ENCODE results near the gene OR6B3. TPM values are rescaled to one million over a fixed set of nuclear protein-coding genes. Genes with fewer than 3 reads are reported as not detected.
"Not testable (repeated sequence)": the region's sequence is repeated elsewhere in the genome, so short reads cannot be mapped to it uniquely, and the experiment has no call there.

OR6B3 gene
- total RNA-seq, 1 donor: not detected

DNA sequence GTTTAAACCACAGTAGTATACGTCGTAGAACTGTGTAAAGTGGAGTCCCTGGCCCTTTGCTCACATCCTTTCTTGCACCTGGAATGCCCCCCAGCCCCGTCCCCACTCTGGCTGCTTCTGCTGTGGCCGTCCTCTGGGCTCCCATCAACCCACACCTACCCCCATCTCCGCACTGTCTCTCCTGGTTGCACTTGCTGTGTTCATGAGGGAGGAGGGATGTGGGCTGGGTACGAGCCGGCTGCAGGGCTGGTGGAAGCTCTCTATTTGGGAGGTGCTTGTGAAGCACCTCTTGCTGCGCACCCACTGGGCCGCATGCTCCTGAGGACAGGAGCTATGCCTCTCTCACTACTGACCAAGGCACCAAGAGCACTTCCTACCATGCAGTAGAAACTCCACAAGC is 5.1 kb downstream of the OR6B3 start:
- no peak overlapping the region for H3K4me3 ChIP-seq (ENCODE audit: low read depth, low read length)
- no peak for DNase-seq (ENCODE audit: low read depth)
- TF ChIP-seq, protein P1, sequence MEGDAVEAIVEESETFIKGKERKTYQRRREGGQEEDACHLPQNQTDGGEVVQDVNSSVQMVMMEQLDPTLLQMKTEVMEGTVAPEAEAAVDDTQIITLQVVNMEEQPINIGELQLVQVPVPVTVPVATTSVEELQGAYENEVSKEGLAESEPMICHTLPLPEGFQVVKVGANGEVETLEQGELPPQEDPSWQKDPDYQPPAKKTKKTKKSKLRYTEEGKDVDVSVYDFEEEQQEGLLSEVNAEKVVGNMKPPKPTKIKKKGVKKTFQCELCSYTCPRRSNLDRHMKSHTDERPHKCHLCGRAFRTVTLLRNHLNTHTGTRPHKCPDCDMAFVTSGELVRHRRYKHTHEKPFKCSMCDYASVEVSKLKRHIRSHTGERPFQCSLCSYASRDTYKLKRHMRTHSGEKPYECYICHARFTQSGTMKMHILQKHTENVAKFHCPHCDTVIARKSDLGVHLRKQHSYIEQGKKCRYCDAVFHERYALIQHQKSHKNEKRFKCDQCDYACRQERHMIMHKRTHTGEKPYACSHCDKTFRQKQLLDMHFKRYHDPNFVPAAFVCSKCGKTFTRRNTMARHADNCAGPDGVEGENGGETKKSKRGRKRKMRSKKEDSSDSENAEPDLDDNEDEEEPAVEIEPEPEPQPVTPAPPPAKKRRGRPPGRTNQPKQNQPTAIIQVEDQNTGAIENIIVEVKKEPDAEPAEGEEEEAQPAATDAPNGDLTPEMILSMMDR (IDR thresholded peaks at IDR 0.05; ENCODE audit: insufficient read depth, low read length): no peak

DNA sequence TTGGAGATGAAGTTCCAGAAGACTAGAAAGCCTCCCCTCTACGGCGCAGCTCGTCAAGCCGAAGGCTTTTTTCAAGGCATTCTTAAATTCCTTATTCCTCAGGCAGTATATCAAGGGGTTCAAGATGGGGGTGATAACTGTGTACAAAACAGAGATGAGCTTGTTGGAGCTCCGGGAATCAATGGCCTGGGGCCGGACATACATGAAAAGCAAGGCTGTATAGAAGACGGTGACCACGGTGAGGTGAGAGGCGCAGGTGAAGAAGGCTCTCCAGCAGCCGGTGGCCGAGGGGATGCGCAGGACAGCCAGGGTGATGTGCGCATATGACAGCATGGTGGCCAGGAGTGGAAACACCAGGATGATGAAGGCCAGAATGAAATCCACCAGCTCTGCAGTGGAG is 8.2 kb downstream of the OR6B3 start:
- H3K4me3 ChIP-seq (ENCODE audit: low read depth, low read length): no peak overlapping the region
- DNase-seq (ENCODE audit: low read depth): no peak
- TF ChIP-seq, protein P1 (IDR thresholded peaks at IDR 0.05; ENCODE audit: insufficient read depth, low read length): no peak

DNA sequence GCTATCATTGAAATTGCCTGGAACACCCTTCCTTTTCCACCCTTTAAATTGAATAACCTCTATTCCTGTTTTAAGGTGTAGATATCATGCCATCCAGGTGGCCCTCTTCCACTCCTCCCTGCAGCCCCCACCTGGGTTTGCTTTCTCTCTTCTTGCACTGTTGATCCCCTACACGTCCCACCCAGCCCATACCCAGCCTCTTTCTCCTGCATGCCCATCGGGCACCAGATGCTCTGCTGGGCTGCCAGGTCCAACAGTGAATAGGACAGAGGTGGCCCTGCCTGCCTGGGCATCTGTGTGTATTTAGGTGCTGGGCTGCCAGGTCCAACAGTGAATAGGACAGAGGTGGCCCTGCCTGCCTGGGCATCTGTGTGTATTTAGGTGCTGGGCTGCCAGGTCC is 9.2 kb downstream of the OR6B3 start:
- DNase-seq (ENCODE audit: low read depth): not testable (repeated sequence)

DNA sequence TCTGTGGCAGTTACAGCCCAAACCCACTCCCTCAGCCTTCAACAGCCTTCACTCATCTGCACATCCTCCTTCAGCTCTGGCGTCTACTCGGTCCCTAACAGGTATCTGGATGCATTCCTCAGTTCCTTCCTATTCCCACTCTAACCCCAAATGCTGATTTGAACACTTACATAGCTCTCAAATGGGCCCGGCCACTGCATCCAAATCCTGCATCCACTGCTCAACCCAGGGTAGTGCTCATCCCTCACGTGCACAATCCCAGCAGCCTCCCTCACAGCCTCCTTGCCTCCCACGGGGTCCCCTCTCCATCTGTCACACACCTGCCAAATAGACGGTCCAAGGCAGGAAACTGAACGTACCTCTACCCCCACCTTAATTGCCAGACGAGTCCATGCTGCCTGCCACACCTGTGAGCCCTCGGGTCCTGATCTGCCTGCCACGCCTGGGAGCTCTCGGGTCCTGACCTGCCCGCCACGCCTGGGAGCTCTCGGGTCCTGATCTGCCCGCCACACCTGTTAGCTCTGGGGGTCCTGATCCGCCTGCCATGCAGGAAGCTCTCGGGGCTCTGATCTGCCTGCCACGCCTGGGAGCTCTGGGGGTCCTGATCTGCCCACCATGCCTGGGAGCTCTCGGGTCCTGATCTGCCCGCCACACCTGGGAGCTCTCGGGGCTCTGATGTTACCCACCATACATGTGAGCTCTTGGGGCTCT is 9.9 kb downstream of the OR6B3 start:
- no peak overlapping the region for H3K4me3 ChIP-seq (ENCODE audit: low read depth, low read length)
- no peak for DNase-seq (ENCODE audit: low read depth)
- TF ChIP-seq, protein P1 (IDR thresholded peaks at IDR 0.05; ENCODE audit: insufficient read depth, low read length): no peak

More for the DNA sequence above, 9.2 kb downstream of the OR6B3 start:
- H3K4me3 ChIP-seq (ENCODE audit: low read depth, low read length): not testable (repeated sequence)

DNA sequence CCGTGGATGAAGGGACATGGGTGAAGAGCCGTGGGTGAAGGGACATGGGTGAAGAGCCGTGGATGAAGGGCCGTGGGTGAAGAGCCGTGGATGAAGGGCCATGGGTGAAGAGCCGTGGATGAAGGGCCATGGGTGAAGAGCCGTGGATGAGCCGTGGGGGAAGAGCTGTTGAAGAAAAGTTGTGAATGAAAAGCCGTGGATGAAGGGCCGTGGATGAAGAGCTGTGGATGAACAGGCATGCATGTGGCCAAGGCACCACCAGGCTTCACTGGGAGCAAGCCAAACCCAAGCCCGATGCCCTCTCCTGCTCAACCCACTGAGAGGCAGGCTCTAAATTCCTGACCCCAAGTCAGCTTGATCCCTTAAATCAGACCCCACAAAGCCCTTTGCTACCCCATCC is 10.6 kb downstream of the OR6B3 start:
- no peak for DNase-seq (ENCODE audit: low read depth)
- TF ChIP-seq, protein P1 (IDR thresholded peaks at IDR 0.05; ENCODE audit: insufficient read depth, low read length): no peak
- no peak overlapping the region for H3K4me3 ChIP-seq (ENCODE audit: low read depth, low read length)

DNA sequence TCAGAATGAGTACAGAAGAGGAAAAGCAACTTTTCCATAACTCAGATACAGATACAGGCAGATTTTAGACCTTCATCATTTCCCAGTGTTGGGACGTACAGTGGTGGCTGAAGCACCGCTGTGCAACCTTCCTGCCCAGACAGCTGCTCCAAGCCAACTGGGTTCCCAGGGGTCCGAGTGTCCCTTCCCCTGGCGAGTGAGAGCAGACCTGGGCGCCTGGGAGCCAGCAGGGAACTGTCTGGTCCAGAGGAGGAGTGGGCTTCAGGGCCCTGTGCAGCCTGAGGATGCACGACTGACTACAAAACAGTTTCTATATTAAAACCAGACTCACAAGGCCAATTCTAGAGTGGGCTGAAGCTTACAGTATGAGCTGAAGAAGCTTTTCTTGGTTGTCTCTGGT is 12.0 kb downstream of the OR6B3 start:
- no peak for DNase-seq (ENCODE audit: low read depth)
- H3K4me3 ChIP-seq (ENCODE audit: low read depth, low read length): no peak overlapping the region
- TF ChIP-seq, protein P1 (IDR thresholded peaks at IDR 0.05; ENCODE audit: insufficient read depth, low read length): no peak

DNA sequence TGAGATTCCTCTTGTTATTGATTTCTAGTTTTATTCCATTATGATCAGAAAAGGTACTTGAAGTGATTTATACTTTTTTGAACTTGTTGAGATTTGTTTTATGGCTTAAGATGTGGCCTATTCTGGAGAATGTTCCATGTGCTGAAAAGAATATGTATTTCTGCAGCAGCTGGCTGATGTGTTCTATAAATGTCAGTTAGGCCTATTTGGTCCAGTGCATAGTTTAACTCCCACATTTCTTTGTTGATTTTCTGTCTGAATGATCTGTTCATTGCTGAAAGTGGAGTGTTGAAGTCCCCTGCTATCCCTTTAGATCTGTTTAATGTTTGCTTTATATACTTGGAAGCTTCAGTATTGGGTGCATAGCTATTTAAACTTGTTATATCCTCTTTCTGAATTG is 16.0 kb downstream of the OR6B3 start:
- H3K4me3 ChIP-seq (ENCODE audit: low read depth, low read length): no peak overlapping the region
- DNase-seq (ENCODE audit: low read depth): no peak
- TF ChIP-seq, protein P1 (IDR thresholded peaks at IDR 0.05; ENCODE audit: insufficient read depth, low read length): no peak

All from fibroblast of the aortic adventitia (primary cell).